K562 treated with DMSO at 1 percent for 4 hours (cell line): ENCODE data around the gene CD6. TPM values are rescaled to one million over a fixed set of nuclear protein-coding genes. Genes with fewer than 3 reads are reported as not detected.

ENCODE experiments used
- total RNA-seq: library from RNA; unstranded; fragments of 300-600 nt; gene quantifications from 2 replicates; pipeline ENCODE4 v1.2.3, GENCODE V29; 2022; ENCODE audit not compliant: insufficient read depth

Gene CD6
- total RNA-seq, result not detected in 2 replicates

GRCh38 chr11:60971520-60971919 lies at the start of gene CD6:
TSS of gene CD6 (plus strand) at chr11:60971680. CDS start at chr11:60971866, 186 bp downstream.

GRCh38 chr11:60924110-60924905 lies 47.2 kb upstream of the CD6 start, which contains the start of gene TMEM132A:
TSS of gene TMEM132A (plus strand) at chr11:60924460. CDS start at chr11:60924634, 174 bp downstream.

GRCh38 chr11:60951904-60952741 lies 19.4 kb upstream of the CD6 start, which contains the start of gene SLC15A3:
TSS of gene SLC15A3 (minus strand) at chr11:60952176. CDS start at chr11:60951551, 625 bp downstream.

Other genes starting within 250 kb of the CD6 start
- not detected in 2 replicates for gene MS4A18, start 247.0 kb upstream of the CD6 start, total RNA-seq
- not detected in 2 replicates for gene MS4A15, start 214.8 kb upstream of the CD6 start, total RNA-seq
- gene MS4A10, start 186.3 kb upstream of the CD6 start, total RNA-seq, result not detected in 2 replicates
- 22.5 and 37.3 TPM in 2 replicates for gene CCDC86, start 129.6 kb upstream of the CD6 start, total RNA-seq
- gene PTGDR2, start 115.7 kb upstream of the CD6 start, total RNA-seq, result 2.7 and 3.5 TPM in 2 replicates
- not detected in 2 replicates for gene ZP1, start 104.1 kb upstream of the CD6 start, total RNA-seq
- 144 and 156 TPM in 2 replicates for gene PRPF19, start 65.1 kb upstream of the CD6 start, total RNA-seq
- 48.0 and 52.3 TPM in 2 replicates for gene TMEM109, start 57.5 kb upstream of the CD6 start, total RNA-seq
- gene TMEM132A, start 47.2 kb upstream of the CD6 start, total RNA-seq, result 0.15 TPM in 1 of 2 replicates, not detected in the other
- gene SLC15A3, start 19.5 kb upstream of the CD6 start, total RNA-seq, result not detected in 2 replicates
- not detected in 2 replicates for gene CD5, start 130.8 kb downstream of the CD6 start, total RNA-seq
- gene VPS37C, start 189.7 kb downstream of the CD6 start, total RNA-seq, result 19.2 and 24.1 TPM in 2 replicates
- not detected in 2 replicates for gene PGA3, start 231.8 kb downstream of the CD6 start, total RNA-seq